GM23338 (cell line): ENCODE measurements around the gene ASGR1. TPM values are rescaled to one million over a fixed set of nuclear protein-coding genes. Genes with fewer than 3 reads are reported as not detected.
A peak's percentile ranks its signal among the peaks of the same experiment; 100 is the strongest.
"Not testable (repeated sequence)": the region's sequence is repeated elsewhere in the genome, so short reads cannot be mapped to it uniquely, and the experiment has no call there.

ENCODE experiments used
- ATAC-seq: fragments of 200-7000 bp; cut with Tn5 transposase; 3 replicates; pipeline ENCODE4 v1.9.1; 2020
- DNase-seq: peaks from one replicate; pipeline ENCODE4 v3.0.0-alpha.2; 2015; ENCODE audit warnings: low spot score
- H2AFZ ChIP-seq: fragments of 200-600 bp; sonication (generic); 2 replicates; pipeline ENCODE4 v1.8.0; 2016; ENCODE audit warnings: antibody characterized with exemption, mild to moderate bottlenecking, moderate library complexity
- H3F3A ChIP-seq: fragments of 200-600 bp; sonication (generic); replicated peaks from 2 replicates; pipeline ENCODE4 v1.8.0; 2017; ENCODE audit warnings: antibody characterized with exemption, mixed run types, low read depth
- H3K27ac ChIP-seq: fragments of 200-600 bp; sonication (generic); 2 replicates; pipeline ENCODE4 v1.6.1; 2016; ENCODE audit warnings: low read depth
- H3K27me3 ChIP-seq: fragments of 200-600 bp; sonication (generic); 2 replicates; pipeline ENCODE4 v1.8.0; 2016; ENCODE audit warnings: mild to moderate bottlenecking, mixed run types, moderate library complexity; ENCODE audit not compliant: insufficient read depth
- H3K36me3 ChIP-seq: fragments of 200-600 bp; sonication (generic); 2 replicates; pipeline ENCODE4 v1.8.0; 2016; ENCODE audit warnings: mild to moderate bottlenecking; ENCODE audit not compliant: insufficient read depth
- H3K4me1 ChIP-seq: fragments of 200-600 bp; sonication (generic); 2 replicates; pipeline ENCODE4 v1.8.0; 2016; ENCODE audit warnings: mild to moderate bottlenecking, moderate library complexity; ENCODE audit not compliant: insufficient read depth
- H3K4me2 ChIP-seq: fragments of 200-600 bp; sonication (generic); 2 replicates; pipeline ENCODE4 v1.7.1; 2017; ENCODE audit warnings: mixed run types
- H3K4me3 ChIP-seq: fragments of 200-600 bp; sonication (generic); 2 replicates; pipeline ENCODE4 v1.6.1; 2016; ENCODE audit warnings: mixed run types
- H3K79me2 ChIP-seq: fragments of 200-600 bp; sonication (generic); replicated peaks from 2 replicates; pipeline ENCODE4 v1.8.0; 2017; ENCODE audit warnings: mild to moderate bottlenecking; ENCODE audit not compliant: insufficient read depth
- H3K9me2 ChIP-seq: fragments of 200-600 bp; sonication (generic); 2 replicates; pipeline ENCODE4 v1.8.0; 2017; ENCODE audit not compliant: insufficient read depth
- H4K20me1 ChIP-seq: fragments of 200-600 bp; sonication (generic); replicated peaks from 2 replicates; pipeline ENCODE4 v1.8.0; 2017; ENCODE audit warnings: mild to moderate bottlenecking; ENCODE audit not compliant: insufficient read depth
- H3K27ac Mint-ChIP-seq: 2 replicates; pipeline ENCODE4 v1.8.0; 2020; ENCODE audit warnings: inconsistent platforms, mild to moderate bottlenecking, moderate library complexity, mixed read lengths
- H3K27me3 Mint-ChIP-seq: 3 replicates; pipeline ENCODE4 v1.8.0; 2022; ENCODE audit warnings: low read depth, mild to moderate bottlenecking, moderate library complexity, mixed read lengths, inconsistent platforms; ENCODE audit not compliant: insufficient read depth, poor library complexity
- H3K36me3 Mint-ChIP-seq: 3 replicates; pipeline ENCODE4 v1.8.0; 2021; ENCODE audit warnings: low read depth, mild to moderate bottlenecking, inconsistent platforms, moderate library complexity, mixed read lengths
- H3K4me1 Mint-ChIP-seq: 3 replicates; pipeline ENCODE4 v1.8.0; 2020; ENCODE audit warnings: mild to moderate bottlenecking, inconsistent platforms, mixed read lengths
- H3K4me3 Mint-ChIP-seq: 3 replicates; pipeline ENCODE4 v1.8.0; 2021; ENCODE audit warnings: moderate library complexity, mild to moderate bottlenecking, inconsistent platforms, mixed read lengths
- H3K9me3 Mint-ChIP-seq: 3 replicates; pipeline ENCODE4 v1.8.0; 2020; ENCODE audit warnings: moderate library complexity, mild to moderate bottlenecking, inconsistent platforms, mixed read lengths
- CREB1 ChIP-seq: fragments of 250-450 bp; sonication (Bioruptor Pico); IDR thresholded peaks from 2 replicates; pipeline ENCODE4 v1.5.0; 2020; ENCODE audit warnings: low read depth, mild to moderate bottlenecking, moderate library complexity
- ETS1 ChIP-seq: IDR thresholded peaks from 2 replicates; pipeline ENCODE4 v1.6.1; 2016; ENCODE audit warnings: antibody characterized with exemption
- POLR2AphosphoS5 ChIP-seq: IDR thresholded peaks from 2 replicates; pipeline ENCODE4 v1.6.1; 2016; ENCODE audit warnings: antibody characterized with exemption, low read depth
- polyA plus RNA-seq: library from polyadenylated mRNA; unstranded; fragments of >200 nt; fragmentation: Nextera tagmentation; extraction: Ambion mirVana; gene quantifications from 2 replicates; pipeline ENCODE4 v1.2.1, GENCODE V29; 2016
- total RNA-seq: library from RNA; depleted of rRNA; stranded (reverse); fragments of >200 nt; shearing (Covaris generic); gene quantifications from 2 replicates; pipeline ENCODE4 v1.2.3, GENCODE V29; 2014
- TF ChIP-seq, protein P1 (sequence below), 2 experiments: fragments of 200-600 bp in 1 of 2; sonication (generic) in 1 of 2; conservative IDR thresholded peaks; 2 replicates each; pipeline versions ENCODE4 v1.5.1 to v1.6.1; 2016 to 2017; ENCODE audit warnings: antibody characterized with exemption in 2 of 2, low read depth in 2 of 2, mild to moderate bottlenecking in 2 of 2, moderate library complexity in 1 of 2

Gene ASGR1
- total and polyA plus RNA-seq, 2 experiments from 2014 or later: 8.3 to 9.0 TPM

GRCh38 chr17:7128160-7128559 is 51.0 kb downstream of the ASGR1 start:
- Mint-ChIP-seq H3K36me3 (no peaks in the 10 kb centered on the region), H3K27ac (no peak overlapping the region), H3K4me1 (peaks cover 43% of the 10 kb centered on the region), H3K27me3 (peaks cover 16% of the 10 kb centered on the region), H3K9me3 (no peaks in the 10 kb centered on the region), H3K4me3 (no peak overlapping the region)
- Histone ChIP-seq H3K4me2 (no peak overlapping the region), H3K27me3 (no peaks in the 10 kb centered on the region), H3K36me3 (no peaks in the 10 kb centered on the region), H3K4me3 (no peak overlapping the region), H3K4me1 (peaks cover 36% of the 10 kb centered on the region), H3K79me2 (no peaks in the 10 kb centered on the region), H2AFZ (no peak overlapping the region), H3K9me2 (no peaks in the 10 kb centered on the region), H4K20me1 (no peaks in the 10 kb centered on the region), H3K27ac (no peak overlapping the region), H3F3A (peaks cover 17% of the 10 kb centered on the region)
- no peak for ATAC-seq
- no peak for TF ChIP-seq CREB1 (CRISPR knock-in tag)
- no peak for TF ChIP-seq POLR2AphosphoS5
- no peak for TF ChIP-seq ETS1
- DNase-seq: no peak

GRCh38 chr17:7127501-7127900 is 51.7 kb downstream of the ASGR1 start:
- H3K36me3 Mint-ChIP-seq, H3K4me2 ChIP-seq, H3K9me2 ChIP-seq, H4K20me1 ChIP-seq, H3K79me2 ChIP-seq, H2AFZ ChIP-seq, H3K27ac ChIP-seq, DNase-seq, ATAC-seq, H3K27ac Mint-ChIP-seq, H3K27me3 ChIP-seq, H3K4me3 Mint-ChIP-seq, H3K4me3 ChIP-seq, H3K36me3 ChIP-seq, H3K9me3 Mint-ChIP-seq: not testable (repeated sequence)
- H3K27me3 Mint-ChIP-seq: peaks cover 14% of the 10 kb centered on the region
- peaks cover 38% of the 10 kb centered on the region for H3K4me1 Mint-ChIP-seq
- H3K4me1 ChIP-seq: peaks cover 36% of the 10 kb centered on the region
- H3F3A ChIP-seq: peaks cover 16% of the 10 kb centered on the region

DNA sequence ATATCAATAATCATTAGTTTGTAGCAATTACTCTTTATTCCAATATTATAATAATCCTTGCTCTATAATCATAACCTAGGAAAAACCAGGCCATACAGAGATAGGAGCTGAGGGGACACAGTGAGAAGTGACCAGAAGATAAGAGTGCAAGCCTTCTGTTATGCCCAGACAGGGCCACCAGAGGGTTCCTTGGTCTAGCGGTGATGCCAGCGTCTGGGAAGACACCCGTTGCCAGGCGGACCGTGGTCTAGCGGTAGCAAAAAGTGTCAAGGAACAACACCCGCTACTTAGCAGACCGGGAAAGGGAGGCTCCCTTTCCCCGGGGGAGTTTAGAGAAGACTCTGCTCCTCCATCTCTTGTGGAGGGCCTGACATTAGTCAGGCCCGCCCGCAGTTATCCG is 52.8 kb downstream of the ASGR1 start:
- H3K36me3 Mint-ChIP-seq, H2AFZ ChIP-seq, H3K9me3 Mint-ChIP-seq, H3K36me3 ChIP-seq, H3K4me2 ChIP-seq, H3K79me2 ChIP-seq, ATAC-seq, H4K20me1 ChIP-seq, H3K4me3 Mint-ChIP-seq, DNase-seq, H3K27ac ChIP-seq, H3K27me3 Mint-ChIP-seq, H3K27ac Mint-ChIP-seq, H3K4me3 ChIP-seq, H3K9me2 ChIP-seq, H3K27me3 ChIP-seq, H3F3A ChIP-seq: not testable (repeated sequence)
- TF ChIP-seq, protein P1, sequence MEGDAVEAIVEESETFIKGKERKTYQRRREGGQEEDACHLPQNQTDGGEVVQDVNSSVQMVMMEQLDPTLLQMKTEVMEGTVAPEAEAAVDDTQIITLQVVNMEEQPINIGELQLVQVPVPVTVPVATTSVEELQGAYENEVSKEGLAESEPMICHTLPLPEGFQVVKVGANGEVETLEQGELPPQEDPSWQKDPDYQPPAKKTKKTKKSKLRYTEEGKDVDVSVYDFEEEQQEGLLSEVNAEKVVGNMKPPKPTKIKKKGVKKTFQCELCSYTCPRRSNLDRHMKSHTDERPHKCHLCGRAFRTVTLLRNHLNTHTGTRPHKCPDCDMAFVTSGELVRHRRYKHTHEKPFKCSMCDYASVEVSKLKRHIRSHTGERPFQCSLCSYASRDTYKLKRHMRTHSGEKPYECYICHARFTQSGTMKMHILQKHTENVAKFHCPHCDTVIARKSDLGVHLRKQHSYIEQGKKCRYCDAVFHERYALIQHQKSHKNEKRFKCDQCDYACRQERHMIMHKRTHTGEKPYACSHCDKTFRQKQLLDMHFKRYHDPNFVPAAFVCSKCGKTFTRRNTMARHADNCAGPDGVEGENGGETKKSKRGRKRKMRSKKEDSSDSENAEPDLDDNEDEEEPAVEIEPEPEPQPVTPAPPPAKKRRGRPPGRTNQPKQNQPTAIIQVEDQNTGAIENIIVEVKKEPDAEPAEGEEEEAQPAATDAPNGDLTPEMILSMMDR (conservative IDR thresholded peaks at IDR 0.05; ENCODE audit: low read depth in 2 of 2): peak; percentile 20 to 30; a peak in 2 of 4 replicates
- H3K4me1 Mint-ChIP-seq: peaks cover 30% of the 10 kb centered on the region
- peaks cover 29% of the 10 kb centered on the region for H3K4me1 ChIP-seq
